ENCODE results near the gene S100A13. TPM values are rescaled to one million over a fixed set of nuclear protein-coding genes. Genes with fewer than 3 reads are reported as not detected.
"Not testable (repeated sequence)": the region's sequence is repeated elsewhere in the genome, so short reads cannot be mapped to it uniquely, and the experiment has no call there.

The S100A13 gene
- 155 and 171 TPM in 2 replicates for total RNA-seq (2014; rRNA removed; shearing (Covaris generic); ENCODE audit: low replicate concordance)

GRCh38 chr1:153626904-153627714, at the start of gene S100A13:
S100A13 (minus strand) TSS chr1:153627505; CDS start chr1:153626472, 1,033 bp downstream.
- in situ Hi-C loops (cut with HindIII; ENCODE audit: low pct_unique_long_range_greater_than_20kb, low sequenced_read_pairs): no loop called here
- DNase-seq (ENCODE audit: low read depth): peak; percentile 97

GRCh38 chr1:153673511-153673910, 46.2 kb upstream of the S100A13 start:
- DNase-seq (ENCODE audit: low read depth): no peak
- in situ Hi-C loops (cut with HindIII; ENCODE audit: low pct_unique_long_range_greater_than_20kb, low sequenced_read_pairs): no loop called here

DNA sequence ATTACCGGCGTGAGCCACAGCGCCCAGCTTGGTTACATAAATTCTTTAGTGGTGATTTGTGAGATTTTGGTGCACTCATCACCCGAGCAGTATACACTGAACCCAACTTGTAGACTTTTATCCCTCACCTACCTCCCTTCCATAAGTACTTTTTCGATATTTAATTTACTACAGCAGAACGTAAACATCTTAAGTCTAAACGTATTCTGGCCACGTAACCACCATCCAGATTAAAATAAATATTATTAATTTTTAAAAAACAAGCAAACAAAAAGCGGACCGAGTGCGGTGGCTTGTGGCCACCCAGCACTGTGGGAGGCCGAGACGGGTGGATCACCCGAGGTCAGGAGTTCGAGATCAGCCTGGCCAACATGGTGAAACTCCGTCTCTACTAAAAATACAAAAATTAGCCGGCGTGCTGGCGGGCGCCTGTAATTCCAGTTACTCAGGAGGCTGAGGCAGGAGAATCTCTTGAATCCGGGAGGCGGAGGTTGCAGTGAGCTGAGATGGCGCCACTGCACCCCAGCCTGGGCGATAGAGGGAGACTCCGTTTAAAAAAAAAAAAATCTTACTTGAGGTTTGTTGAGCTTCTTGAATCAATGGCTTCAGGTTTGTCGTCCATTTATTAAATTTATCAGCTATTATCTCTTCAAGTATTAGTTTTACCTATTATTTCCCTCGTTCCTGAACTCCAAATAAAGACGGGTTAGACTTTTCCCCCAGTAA, 44.5 kb upstream of the S100A13 start:
- in situ Hi-C loops (cut with HindIII; ENCODE audit: low pct_unique_long_range_greater_than_20kb, low sequenced_read_pairs): not testable (repeated sequence)

DNA sequence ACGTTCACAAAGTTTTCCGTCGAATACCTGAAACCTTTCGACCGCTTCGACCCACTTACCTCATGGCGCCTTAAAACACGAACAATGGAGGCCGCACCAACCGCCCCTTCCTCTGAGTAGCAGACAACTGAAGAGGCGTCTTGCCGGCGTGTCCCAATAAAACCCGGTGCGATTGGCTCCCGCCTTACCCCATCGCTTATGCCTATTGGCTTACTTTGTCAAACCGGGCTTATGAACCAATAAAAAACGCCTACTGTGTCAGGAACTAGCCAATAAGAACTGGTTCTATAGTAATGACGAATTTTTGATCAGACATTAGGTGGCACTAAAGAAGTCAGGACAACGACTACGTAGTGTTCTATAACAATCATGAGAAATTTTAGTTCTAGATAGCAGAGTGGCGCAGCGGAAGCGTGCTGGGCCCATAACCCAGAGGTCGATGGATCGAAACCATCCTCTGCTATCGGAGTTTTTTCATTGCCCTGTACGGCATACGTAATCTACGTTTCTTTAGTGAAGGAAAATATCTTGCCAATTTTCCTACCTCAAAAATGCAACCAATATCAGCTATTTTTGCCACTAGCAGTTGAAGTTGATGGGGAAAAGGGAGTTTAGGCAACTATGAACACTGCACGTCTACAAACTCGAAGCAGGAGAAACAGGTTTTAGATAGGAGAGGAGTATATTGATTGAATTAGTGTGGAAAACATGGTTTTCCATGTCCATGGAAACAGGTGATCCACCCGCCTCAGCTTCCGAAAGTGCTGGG, 43.7 kb upstream of the S100A13 start, which contains the start of gene ILF2:
ILF2 (minus strand) TSS at position 135 of the 769 bp plus-strand sequence; CDS start at position 64, 71 bp downstream.
- in situ Hi-C loops (cut with HindIII; ENCODE audit: low pct_unique_long_range_greater_than_20kb, low sequenced_read_pairs): no loop called here
- peak; percentile 99 for DNase-seq (ENCODE audit: low read depth)

More for the DNA sequence above, 44.5 kb upstream of the S100A13 start:
- peak; percentile 52 for DNase-seq (ENCODE audit: low read depth)

DNA sequence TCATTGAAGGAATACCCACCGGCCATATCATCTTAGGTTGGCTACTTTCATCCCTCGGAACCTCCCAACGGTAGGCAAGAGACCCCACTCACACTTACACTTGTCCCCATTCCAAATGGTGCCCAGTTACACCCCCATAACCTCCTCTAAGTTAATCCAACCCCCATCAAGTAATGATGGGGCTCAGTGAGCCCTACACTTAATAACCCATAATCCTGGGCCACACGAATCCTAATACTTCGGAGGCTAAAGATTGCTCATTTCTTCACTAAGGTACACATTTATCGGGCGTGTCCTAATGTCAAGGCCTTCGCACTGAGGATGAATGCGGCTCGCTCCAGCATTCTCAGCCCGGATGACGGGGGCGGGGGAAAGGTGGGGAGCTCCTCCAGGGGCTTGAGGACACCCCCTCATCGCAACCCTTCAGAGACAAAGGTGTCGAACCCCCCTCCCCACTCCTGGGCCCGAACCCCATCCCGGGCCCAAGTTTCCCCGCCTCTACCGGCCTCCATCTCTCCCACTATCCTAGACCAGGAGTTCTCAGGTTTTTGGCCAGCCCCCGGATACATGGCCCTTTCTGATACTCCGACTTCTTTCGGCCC, 43.1 kb upstream of the S100A13 start:
- DNase-seq (ENCODE audit: low read depth): no peak
- in situ Hi-C loops (cut with HindIII; ENCODE audit: low pct_unique_long_range_greater_than_20kb, low sequenced_read_pairs): no loop called here

GRCh38 chr1:153669606-153670005, 42.3 kb upstream of the S100A13 start:
- in situ Hi-C loops (cut with HindIII; ENCODE audit: low pct_unique_long_range_greater_than_20kb, low sequenced_read_pairs): no loop called here
- no peak for DNase-seq (ENCODE audit: low read depth)

- DNase-seq (ENCODE audit: low read depth); in situ Hi-C loops (cut with HindIII; ENCODE audit: low pct_unique_long_range_greater_than_20kb, low sequenced_read_pairs): not testable (repeated sequence)
Measured at GRCh38 chr1:153668672-153669071, 41.4 kb upstream of the S100A13 start.

- in situ Hi-C loops (cut with HindIII; ENCODE audit: low pct_unique_long_range_greater_than_20kb, low sequenced_read_pairs): no loop called here
- DNase-seq (ENCODE audit: low read depth): no peak
Measured at GRCh38 chr1:153667439-153667838, 40.1 kb upstream of the S100A13 start.

DNA sequence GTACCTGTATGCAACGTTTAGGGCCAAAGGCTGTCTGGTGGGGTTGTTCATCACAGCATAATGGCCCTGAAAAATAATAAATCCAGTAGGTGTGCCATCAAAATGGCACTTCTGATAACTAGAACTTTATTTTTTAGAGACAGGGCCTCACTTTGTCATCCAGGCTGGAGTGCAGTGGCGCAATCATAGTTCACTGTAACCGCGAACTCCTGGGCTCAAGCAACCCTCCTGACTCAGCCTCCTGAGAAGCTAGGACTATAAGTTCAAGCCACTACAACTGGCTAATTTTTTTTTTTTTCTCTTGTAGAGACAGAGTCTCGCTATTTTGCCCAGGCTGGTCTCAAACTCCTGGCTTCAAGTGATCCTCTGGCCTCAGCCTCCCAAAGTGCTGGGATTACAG, 35.9 kb upstream of the S100A13 start:
- in situ Hi-C loops (cut with HindIII; ENCODE audit: low pct_unique_long_range_greater_than_20kb, low sequenced_read_pairs): no loop called here
- DNase-seq (ENCODE audit: low read depth): no peak

- no peak for DNase-seq (ENCODE audit: low read depth)
- in situ Hi-C loops (cut with HindIII; ENCODE audit: low pct_unique_long_range_greater_than_20kb, low sequenced_read_pairs): no loop called here
Measured at GRCh38 chr1:153662269-153662668, 35.0 kb upstream of the S100A13 start.

GRCh38 chr1:153661111-153661708, 33.9 kb upstream of the S100A13 start:
- in situ Hi-C loops (cut with HindIII; ENCODE audit: low pct_unique_long_range_greater_than_20kb, low sequenced_read_pairs): no loop called here
- DNase-seq (ENCODE audit: low read depth): no peak

- in situ Hi-C loops (cut with HindIII; ENCODE audit: low pct_unique_long_range_greater_than_20kb, low sequenced_read_pairs): no loop called here
- no peak for DNase-seq (ENCODE audit: low read depth)
Measured at GRCh38 chr1:153659656-153660055, 32.4 kb upstream of the S100A13 start.

GRCh38 chr1:153659175-153659534, 31.9 kb upstream of the S100A13 start:
- in situ Hi-C loops (cut with HindIII; ENCODE audit: low pct_unique_long_range_greater_than_20kb, low sequenced_read_pairs): no loop called here

DNA sequence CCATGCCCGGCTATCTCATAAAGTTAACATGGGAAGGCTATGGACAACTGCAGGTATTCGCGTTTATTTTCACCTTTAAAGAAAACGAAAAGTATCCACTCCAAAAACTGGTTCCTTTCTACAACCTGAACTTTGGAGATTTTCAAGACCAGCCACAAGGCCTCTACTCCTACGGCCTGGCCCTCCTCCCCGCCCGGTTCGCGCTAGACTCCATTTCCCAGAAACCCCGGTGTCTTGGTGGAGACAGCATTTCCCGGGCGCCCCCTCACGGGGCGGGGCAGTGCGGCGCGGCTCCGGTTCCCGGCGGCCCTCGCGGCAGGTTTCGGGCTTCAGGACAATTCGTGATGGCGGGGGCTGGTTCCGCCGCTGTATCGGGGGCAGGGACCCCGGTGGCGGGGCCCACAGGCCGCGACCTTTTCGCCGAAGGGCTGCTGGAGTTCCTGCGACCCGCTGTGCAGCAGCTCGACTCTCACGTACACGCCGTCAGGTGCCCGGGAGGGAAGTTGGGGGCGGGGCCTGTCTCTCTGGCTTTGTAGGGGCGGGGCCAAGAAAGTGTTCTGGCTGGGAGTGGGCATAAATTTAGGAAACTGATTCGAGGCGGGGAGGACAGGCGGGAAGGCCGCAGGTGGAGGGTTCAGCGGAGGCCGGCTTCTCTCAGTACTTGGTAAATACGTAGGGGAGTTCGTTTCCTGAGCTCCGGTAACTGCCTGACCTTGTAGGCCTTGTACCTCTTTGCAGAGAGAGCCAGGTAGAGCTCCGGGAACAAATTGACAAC, 31.3 kb upstream of the S100A13 start, which contains the start of gene SNAPIN:
SNAPIN (plus strand) TSS at position 304 of the 775 bp plus-strand sequence; CDS start at position 345, 41 bp downstream.
- in situ Hi-C loops (cut with HindIII; ENCODE audit: low pct_unique_long_range_greater_than_20kb, low sequenced_read_pairs): no loop called here
- DNase-seq (ENCODE audit: low read depth): peak; percentile 85

More at GRCh38 chr1:153659175-153659534, 31.9 kb upstream of the S100A13 start:
- DNase-seq (ENCODE audit: low read depth): no peak

DNA sequence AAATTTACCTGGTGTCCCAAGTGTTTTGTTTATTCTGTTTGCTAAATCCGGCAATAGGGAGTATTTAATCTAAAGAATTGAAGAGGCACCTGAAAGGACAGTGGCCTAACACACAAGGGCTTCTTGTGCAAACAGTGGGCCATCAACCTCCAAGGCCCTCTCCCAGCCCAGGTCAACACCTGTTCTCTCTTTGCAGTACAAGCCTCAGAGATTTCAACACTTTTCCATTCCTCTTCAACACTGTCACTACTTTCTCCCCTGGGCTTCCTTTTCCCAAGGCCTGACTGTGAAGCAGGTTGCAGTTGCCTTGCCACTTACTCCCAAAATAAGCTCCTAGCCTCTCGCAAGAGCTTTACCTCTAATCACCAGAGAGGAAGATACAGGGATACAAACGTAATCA, 28.0 kb upstream of the S100A13 start:
- in situ Hi-C loops (cut with HindIII; ENCODE audit: low pct_unique_long_range_greater_than_20kb, low sequenced_read_pairs): no loop called here
- no peak for DNase-seq (ENCODE audit: low read depth)

DNA sequence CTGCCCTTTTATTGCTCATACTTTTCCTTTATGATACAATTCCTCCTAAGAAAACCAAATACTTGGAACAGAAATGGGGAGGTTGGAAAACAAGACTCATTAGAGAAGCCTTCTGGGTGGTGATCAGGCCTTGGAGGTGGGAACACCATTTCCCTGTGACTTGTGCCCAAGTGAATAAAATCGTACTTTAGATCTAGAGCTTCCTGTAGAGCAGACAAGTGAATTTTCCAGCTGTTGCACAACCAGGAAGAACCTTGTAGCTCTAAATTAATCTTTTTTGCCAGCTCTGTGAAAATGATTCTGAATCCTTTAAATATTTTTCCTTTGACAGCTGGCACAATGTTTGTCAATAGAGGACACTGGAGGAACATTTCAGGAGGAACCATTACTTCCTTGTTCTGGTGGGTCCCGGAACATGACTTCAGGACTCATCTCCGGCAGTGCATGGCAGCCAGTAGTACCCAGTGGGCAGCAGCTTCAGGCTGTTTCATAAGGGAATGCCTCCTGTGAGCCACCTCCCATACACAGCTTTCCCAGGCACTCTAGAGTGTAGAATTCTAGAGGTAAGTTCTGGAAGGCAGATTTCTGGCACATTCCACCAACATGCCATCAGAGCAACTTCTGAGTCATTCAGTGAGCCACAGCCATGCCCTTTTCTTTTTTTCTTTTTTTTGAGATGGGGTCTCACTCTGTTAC, 25.6 kb upstream of the S100A13 start:
- no peak for DNase-seq (ENCODE audit: low read depth)
- in situ Hi-C loops (cut with HindIII; ENCODE audit: low pct_unique_long_range_greater_than_20kb, low sequenced_read_pairs): no loop called here
